ENCODE measurements around the gene PC.

The PC gene

GRCh38 chr11:66909181-66909580 lies 49.0 kb downstream of the PC start:
- DNase-seq (ENCODE audit: low read depth): no peak

DNA sequence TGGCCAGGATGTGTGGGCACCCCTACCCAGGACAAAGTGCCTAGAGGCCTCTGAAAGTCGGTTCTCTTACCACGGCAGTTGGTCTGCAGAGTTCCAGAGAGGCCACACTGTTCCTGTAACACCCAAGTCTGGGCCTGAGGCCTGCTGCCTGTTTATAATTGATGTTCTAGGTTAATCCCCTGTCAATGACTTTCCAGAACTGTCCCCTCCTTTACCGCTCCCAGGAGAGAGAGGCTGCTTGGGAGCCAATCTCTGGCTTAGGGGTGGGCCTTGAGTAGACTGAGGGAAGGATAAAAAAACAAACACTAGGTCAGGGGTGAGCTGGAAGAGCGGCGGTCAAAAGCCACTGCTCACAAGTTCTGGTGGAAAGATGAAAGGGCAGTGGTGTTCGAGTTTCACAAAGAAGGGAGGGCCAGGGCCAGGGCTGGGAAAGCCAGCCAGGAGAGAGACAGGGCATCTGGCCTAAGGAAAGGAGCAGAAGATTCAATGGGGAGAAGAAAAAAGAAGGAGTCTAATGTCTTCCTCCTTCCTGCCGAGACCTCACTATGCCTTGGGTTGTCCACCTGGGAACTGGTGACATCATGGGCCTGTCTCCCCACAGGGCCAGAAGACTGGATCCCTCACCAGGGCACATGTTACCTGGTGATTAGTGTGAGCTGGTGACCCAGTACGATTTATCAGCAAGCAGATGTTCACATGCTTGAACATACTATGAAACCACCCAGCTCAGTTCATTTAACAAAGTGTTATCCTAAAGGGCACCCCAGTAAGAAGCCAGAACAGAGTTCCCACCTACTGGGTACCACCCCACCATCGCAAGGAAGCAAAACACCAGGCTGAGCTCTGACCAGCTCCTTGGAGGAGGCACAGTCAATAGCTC lies 50.2 kb downstream of the PC start:
- DNase-seq (ENCODE audit: low read depth): no peak

DNA sequence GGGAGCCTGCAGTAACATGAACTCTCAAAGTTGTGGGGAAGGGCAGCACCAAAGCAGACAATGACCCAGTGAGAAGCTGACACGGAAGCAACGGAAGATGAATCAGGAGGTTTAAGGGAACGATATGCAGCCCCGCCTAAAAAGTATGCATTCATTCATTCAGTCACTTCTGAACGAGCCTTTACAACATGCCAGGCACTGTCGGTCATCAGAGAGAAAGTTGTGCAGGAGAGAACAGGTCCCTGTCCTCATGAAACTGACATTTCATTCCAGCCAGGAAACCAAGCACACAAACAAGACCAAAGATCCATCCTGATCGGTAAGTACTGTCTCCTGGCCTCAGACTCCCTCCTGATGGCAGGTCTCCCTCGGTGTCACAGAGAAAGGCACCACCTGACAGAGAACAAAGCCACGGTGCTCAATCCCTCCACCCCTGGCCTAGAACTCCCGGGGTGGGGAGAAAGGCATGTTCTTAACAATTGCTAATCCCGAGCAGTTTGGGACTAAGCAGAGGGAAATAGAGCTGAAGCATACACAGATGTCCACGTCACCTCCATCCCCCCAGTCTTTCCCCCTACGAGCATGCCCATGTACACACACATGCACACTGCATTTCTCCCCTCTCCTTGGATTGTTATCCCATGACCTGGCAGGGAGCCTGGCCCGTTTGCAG lies 52.0 kb downstream of the PC start:
- DNase-seq (ENCODE audit: low read depth): no peak

DNA sequence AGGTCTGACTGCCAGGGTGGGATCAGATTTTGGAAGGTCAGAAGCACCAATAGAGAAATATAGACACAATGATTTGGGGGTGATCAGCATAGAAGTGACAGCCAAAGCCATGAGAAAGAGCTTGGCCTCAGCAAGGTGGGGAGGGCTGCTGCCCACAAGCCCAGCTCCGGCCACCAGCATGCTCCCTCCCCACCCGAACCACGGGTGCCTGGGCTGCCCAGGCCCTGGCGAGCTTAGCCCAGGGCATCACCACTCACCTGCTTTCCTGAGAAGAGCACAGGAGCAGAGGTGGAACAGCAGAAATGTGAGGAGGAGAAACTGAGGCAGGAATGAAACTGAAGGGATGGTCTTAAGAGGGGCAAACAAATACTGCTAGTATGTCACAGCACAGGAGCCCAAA lies 52.6 kb downstream of the PC start:
- no peak for DNase-seq (ENCODE audit: low read depth)

DNA sequence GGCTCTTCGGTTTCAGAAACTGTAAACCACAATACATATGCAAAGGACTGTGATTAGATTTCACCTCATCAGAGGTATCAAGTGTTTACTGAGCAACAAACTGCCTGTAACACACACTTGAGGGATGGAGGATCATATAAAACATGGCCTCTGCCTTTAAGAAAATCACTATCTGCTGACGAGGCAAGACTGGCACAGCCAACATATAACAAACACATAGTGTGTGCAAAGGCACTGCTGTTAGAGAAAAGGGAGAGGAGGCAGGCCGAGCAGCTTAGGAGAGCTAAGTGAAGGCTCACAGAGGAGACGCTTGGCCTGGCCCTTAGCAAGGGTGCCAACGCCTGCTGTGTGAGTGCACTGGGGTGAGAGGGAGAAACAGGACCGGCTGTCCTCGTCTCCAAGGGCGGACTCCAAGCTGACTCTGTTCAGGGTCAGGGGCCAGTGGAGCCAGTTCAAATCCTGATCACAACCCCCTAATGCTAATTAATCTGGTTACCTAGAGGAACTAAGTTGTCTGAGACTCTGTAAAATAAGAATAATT lies 53.1 kb downstream of the PC start:
- DNase-seq (ENCODE audit: low read depth): no peak

DNA sequence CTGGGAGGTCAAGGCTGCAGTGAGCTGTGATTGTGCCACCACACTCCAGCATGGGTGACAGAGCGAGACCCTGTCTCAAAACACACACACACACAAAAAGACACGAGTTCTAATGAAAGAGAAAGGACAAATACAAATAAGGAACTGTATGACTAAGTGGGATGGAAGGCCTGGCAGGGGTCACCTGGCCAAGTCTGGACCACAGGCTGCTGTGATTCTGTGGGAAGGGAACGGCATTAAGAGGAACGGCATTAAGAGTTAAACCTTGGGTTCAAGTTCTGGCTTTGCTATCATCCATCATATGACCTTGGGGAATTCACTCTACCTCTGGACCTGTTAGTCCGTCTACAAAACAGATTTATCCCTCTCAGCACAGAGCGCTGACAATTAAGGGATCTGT lies 53.6 kb downstream of the PC start:
- DNase-seq (ENCODE audit: low read depth): no peak

- DNase-seq (ENCODE audit: low read depth): no peak
Observed at GRCh38 chr11:66904055-66904454, 54.1 kb downstream of the PC start.

- no peak for DNase-seq (ENCODE audit: low read depth)
Observed at GRCh38 chr11:66902486-66903177, 55.6 kb downstream of the PC start.

DNA sequence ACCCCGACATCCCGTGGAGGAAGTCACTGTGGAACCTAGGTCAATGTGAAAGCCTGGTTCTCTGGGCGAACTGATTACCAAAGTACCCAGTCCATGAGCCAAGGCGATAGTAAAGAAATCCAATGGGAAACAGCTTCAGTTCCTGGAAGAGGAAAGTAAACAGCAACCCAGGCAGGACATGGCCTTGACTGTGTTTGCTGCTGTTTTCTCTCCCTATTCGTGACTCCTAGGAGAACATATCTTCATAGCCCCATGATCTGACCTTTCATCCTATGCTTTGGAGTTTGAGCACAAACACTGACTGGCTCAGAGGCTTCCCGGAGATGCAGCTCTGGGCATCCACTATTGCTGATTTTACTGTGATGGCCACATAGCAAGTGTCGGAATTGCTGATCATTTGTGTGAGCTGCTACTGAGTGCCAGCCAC lies 56.2 kb downstream of the PC start:
- DNase-seq (ENCODE audit: low read depth): no peak

GRCh38 chr11:66894141-66894540 lies 64.0 kb downstream of the PC start:
- DNase-seq (ENCODE audit: low read depth): no peak

GRCh38 chr11:66892911-66893310 lies 65.3 kb downstream of the PC start:
- no peak for DNase-seq (ENCODE audit: low read depth)

- no peak for DNase-seq (ENCODE audit: low read depth)
Observed at GRCh38 chr11:66891851-66892660, 66.1 kb downstream of the PC start.

DNA sequence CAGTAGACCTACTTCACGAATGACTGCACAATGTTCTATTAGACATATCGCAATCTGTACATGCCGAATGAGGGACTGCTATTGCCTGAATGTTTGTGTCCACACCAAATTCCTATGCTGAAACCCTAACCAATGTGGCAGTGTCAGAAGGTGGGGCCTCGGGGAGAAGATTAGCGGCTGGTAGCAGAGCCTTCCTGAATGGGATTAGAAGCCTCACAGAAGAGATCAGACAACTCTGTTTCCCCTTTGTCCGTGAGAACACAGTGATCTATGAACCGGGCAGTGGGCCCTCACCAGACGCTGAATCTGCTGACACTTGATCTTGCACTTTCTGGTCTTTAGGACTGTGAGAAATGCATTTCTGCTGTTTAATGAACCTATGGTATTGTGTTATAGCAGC lies 68.2 kb downstream of the PC start:
- no peak for DNase-seq (ENCODE audit: low read depth)

DNA sequence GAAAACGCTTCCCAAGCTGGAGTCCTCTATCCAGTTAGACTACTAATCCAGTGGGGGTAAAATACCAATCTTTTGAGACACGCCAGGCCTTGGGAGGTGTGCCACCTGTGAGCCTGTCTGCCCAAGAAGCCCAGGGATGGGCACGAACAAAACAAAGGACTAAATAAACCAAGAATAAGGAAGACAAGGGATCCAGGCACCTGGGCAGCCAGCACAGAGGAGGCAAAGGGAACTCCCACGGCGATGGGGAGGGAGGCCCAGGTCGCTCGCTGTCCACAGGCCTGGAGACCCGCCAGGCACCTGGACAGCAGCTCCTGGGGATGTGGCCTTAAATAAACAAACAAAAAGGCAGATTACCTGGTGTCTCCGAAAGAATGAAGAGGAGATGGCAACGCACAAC lies 69.9 kb downstream of the PC start:
- no peak for DNase-seq (ENCODE audit: low read depth)

DNA sequence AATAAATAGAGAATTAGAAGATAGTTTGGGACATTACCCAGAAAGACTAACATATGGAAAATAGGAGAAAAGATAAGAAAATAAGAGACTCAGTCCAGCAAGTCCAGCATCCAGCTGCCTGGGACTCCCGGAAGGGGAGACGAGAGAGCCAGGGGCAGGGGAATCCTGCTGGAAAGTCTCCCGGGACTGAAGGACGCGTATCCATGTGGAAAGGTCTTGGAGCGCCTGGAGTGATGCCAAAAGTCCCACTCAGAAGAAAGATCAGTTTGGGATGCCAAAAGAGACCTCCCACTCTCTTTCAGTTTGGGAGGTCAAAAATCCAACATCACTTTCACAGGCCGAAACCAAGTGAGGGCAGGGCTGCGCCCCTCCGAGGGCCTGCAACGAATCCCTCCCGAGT lies 70.7 kb downstream of the PC start:
- no peak for DNase-seq (ENCODE audit: low read depth)

DNA sequence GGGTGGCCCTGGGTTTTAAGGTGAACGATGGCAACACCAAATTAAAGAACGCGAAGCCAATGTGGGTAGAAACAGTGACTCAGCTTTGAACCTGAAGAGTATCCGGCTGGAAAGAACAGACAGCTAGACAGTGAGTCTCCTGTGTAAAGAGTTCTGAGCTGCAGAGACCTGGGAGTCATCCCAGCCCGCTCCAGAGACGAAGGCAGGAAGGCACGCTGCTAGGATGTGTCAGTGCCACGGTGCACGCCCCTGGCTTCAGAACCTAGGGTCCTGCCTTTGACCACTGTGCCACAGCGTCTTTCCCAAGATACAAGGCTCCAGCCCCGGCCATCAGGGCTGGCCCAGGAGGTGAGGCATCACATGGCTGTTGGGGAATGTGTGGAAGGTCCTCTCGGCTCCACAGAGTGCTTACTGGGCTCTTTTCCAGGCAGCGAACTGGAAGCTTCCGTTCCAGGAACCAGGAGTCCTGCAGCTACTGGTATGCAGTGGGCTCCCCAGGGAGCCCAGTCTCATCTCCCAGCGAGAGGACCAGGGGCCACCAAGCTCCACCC lies 71.4 kb downstream of the PC start:
- no peak for DNase-seq (ENCODE audit: low read depth)

- no peak for DNase-seq (ENCODE audit: low read depth)
Observed at GRCh38 chr11:66885950-66886440, 72.2 kb downstream of the PC start.

- no peak for DNase-seq (ENCODE audit: low read depth)
Observed at GRCh38 chr11:66885469-66885868, 72.7 kb downstream of the PC start.

DNA sequence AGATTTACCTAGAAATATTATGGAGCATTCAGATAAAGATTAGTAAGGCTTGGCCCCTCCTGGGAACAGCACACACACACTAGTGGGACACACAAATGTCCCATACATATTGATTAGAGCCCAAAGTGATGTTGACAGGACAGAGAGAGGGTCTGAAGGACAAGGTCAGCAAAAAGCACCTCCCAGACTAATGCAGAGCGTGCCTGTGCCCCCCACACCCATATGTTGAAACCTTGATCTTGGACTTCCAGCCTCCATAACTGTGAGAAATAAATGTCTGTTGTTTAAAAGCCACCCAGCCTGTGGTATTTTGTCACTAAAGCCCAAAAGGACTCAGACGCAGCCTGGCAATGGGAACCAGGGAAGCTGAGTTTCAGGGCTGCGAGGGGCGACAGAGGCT lies 73.7 kb downstream of the PC start:
- no peak for DNase-seq (ENCODE audit: low read depth)

DNA sequence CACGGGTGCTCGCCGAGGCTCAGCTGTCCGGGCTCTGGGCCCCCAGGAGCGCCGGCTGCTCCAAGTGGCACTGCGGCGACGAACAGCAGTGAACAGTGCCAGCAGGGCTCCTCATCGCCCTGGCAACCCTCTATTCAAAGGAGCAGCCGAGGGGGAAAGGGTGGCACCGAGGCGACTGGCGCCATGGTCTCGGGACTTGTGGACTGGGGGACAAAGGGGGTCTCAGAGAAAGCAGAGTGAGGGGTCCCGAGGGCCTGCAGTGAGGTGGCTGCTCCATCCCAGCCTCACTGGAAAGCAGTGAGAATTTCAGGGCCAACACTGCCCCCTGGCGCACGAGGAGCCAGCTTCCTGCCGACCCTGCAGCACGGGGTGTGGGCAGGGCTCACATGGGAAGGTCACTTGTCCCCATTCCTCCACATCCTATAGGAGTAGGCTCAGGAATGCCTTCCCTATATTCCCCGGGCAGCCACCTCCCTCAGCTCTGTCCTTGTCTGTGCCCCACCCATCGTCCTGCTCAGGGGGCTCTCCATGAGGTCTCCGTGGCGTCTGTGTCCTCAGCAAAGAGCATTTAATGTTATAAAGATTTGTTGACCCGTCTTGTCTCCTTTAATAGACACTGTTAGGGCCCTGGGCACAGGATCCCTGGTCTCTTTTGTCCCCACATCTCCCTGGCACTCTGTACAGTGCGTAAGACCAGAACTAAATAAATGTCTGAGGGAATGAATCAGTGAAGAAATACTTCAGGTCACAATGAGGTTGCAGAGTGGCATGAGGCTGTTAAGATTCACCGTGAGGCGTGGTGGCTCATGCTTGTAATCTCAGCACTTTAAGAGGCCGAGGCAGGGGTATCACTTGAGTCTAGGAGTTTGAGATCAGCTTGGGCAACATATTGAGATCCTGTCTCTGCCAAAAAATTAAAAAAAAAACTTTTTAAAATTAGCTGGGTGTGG lies 74.9 kb downstream of the PC start:
- DNase-seq (ENCODE audit: low read depth): peak; percentile 40

Data from stimulated activated CD8-positive, alpha-beta memory T cell treated with anti-CD3 and anti-CD28 coated beads, Interleukin-15, amount 100 ng/mL, for 1 hour (primary cell).